Pancreas (tissue), 10 donors: ENCODE results near the gene SON. TPM values are rescaled to one million over a fixed set of nuclear protein-coding genes. Genes with fewer than 3 reads are reported as not detected.

Experiments
- ATAC-seq, 4 donors: fragments of 200-7000 bp; cut with Tn5 transposase; one replicate each; pipeline versions ENCODE4 v1.8.0 to v1.9.1; 2020; ENCODE audit warnings: mild to moderate bottlenecking in 4 of 4, moderate library complexity in 4 of 4
- DNase-seq, 6 donors: peaks; one replicate each; pipeline ENCODE4 v3.0.0-alpha.2; 2020
- FAIRE-seq: peaks from 2 replicates; lab custom pipeline; 2012; peaks lifted over from hg19 to GRCh38; lab: Jason Lieb, UNC
- H3K27ac ChIP-seq, 4 donors: fragments of 200-600 bp; sonication (generic); 1 replicate in 3 of 4; 2 replicates in 1 of 4; pipeline versions ENCODE4 v1.5.0 to v1.8.0; 2020
- H3K27me3 ChIP-seq, 4 donors: fragments of 200-600 bp; one replicate each; pipeline ENCODE4 v1.8.0; 2021
- H3K36me3 ChIP-seq, 3 donors: fragments of 200-600 bp; sonication (generic) in 1 of 3; one replicate each; pipeline versions ENCODE4 v1.5.0 to v1.8.0; 2020 to 2021
- H3K4me1 ChIP-seq, 3 donors: fragments of 200-600 bp; one replicate each; pipeline ENCODE4 v1.8.0; 2021
- H3K4me3 ChIP-seq, 4 donors: fragments of 200-600 bp; sonication (generic) in 2 of 4; one replicate each; pipeline versions ENCODE4 v1.5.0 to v1.8.0; 2020 to 2021
- H3K9me3 ChIP-seq, 4 donors: fragments of 200-600 bp; one replicate each; pipeline ENCODE4 v1.8.0; 2021
- WGBS, 2 donors: extraction: QIAGEN DNeasy Blood & Tissue Kit; methylation state at CpG; one replicate each; pipeline ENCODE4 v1.1.7; 2013; 5-methylcytosine and 5-hydroxymethylcytosine counted together
- intact Hi-C, 3 donors: fragments of 100-400 bp; cut with DNase I; formaldehyde crosslinking; loops; one replicate each; pipeline versions ENCODE4 v1.11.1 to v1.14.2; 2022
- polyA plus RNA-seq, 2 donors: library from polyadenylated mRNA; stranded (reverse); fragments of 200-250 nt; gene quantifications; one replicate each; pipeline ENCODE4 v1.2.3, GENCODE V29; 2013
- total RNA-seq, 6 donors: library from RNA; stranded (reverse); fragmentation: NEBNext Ultra II Directional in 4 of 6; extraction: Animal tissue kit (Norgen Biotek cat#: 25700) in 4 of 6; gene quantifications; one replicate each; pipeline versions ENCODE4 v1.2.1 to v1.2.4, GENCODE V29; 2021 to 2023
- TF ChIP-seq, protein P1 (sequence below), 4 donors: fragments of 200-600 bp; sonication (generic) in 3 of 4; IDR thresholded peaks; one replicate each; pipeline versions ENCODE4 v1.5.0 to v1.8.0; 2021; ENCODE audit warnings: antibody characterized with exemption in 4 of 4
- donor health status: healthy with polysubstance abuse.
- donor health status: DM: no; HTN: no; CAD: no; lungs with moderate emphysema.
- donor health status: DM: no; HTN: no; CAD: no.
- donor health status: control.
- donor health status: control.
- donor health status: Bipolar disorder and iron deficiency.
- donor health status: DM: yes; HTN: yes; CAD: no.
- donor health status: DM: no; HTN: no; CAD: no.
- donor health status: DM: no; HTN: no; CAD: no.
- donor health status: DM: yes; HTN: yes; CAD: no.

SON gene
- total and polyA plus RNA-seq, 8 donors, result 82.5 to 205 (median 102) TPM

DNA sequence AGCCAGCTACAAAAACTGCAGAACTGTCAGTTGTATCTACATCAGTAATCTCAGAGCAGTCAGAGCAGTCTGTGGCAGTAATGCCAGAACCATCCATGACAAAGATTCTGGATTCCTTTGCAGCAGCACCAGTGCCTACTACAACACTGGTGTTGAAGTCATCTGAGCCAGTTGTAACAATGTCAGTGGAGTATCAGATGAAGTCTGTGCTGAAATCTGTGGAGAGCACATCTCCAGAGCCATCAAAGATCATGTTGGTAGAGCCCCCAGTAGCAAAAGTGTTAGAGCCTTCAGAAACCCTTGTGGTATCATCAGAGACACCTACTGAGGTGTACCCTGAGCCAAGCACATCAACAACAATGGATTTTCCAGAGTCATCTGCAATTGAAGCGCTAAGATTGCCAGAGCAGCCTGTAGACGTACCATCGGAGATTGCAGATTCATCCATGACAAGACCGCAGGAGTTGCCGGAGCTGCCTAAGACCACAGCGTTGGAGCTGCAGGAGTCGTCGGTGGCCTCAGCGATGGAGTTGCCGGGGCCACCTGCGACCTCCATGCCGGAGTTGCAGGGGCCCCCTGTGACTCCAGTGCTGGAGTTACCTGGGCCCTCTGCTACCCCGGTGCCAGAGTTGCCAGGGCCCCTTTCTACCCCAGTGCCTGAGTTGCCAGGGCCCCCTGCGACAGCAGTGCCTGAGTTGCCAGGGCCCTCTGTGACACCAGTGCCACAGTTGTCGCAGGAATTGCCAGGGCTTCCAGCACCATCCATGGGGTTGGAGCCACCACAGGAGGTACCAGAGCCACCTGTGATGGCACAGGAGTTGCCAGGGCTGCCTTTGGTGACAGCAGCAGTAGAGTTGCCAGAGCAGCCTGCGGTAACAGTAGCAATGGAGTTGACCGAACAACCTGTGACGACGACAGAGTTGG, 7.3 kb downstream of the SON start:
- no peak overlapping the region for H3K4me3 ChIP-seq
- 97% methylated on average over 19 of the region's 19 CpGs for WGBS, 2 donors
- no peaks in the 10 kb centered on the region for H3K9me3 ChIP-seq
- ATAC-seq (peak in 1 of 4 donors; percentile 3), FAIRE-seq (no peak), DNase-seq (peak in 1 of 6 donors; percentile 53)
- TF ChIP-seq, protein P1, sequence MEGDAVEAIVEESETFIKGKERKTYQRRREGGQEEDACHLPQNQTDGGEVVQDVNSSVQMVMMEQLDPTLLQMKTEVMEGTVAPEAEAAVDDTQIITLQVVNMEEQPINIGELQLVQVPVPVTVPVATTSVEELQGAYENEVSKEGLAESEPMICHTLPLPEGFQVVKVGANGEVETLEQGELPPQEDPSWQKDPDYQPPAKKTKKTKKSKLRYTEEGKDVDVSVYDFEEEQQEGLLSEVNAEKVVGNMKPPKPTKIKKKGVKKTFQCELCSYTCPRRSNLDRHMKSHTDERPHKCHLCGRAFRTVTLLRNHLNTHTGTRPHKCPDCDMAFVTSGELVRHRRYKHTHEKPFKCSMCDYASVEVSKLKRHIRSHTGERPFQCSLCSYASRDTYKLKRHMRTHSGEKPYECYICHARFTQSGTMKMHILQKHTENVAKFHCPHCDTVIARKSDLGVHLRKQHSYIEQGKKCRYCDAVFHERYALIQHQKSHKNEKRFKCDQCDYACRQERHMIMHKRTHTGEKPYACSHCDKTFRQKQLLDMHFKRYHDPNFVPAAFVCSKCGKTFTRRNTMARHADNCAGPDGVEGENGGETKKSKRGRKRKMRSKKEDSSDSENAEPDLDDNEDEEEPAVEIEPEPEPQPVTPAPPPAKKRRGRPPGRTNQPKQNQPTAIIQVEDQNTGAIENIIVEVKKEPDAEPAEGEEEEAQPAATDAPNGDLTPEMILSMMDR (IDR thresholded peaks at IDR 0.05), result no peak
- H3K4me1 ChIP-seq, result peaks cover 11 to 15% (median 14%) of the 10 kb centered on the region in 3 donors
- H3K36me3 ChIP-seq, result peaks cover 0 to 68% (median 45%) of the 10 kb centered on the region in 3 donors
- H3K27ac ChIP-seq, result no peak overlapping the region
- intact Hi-C loops, result no loop called here
- no peaks in the 10 kb centered on the region for H3K27me3 ChIP-seq

DNA sequence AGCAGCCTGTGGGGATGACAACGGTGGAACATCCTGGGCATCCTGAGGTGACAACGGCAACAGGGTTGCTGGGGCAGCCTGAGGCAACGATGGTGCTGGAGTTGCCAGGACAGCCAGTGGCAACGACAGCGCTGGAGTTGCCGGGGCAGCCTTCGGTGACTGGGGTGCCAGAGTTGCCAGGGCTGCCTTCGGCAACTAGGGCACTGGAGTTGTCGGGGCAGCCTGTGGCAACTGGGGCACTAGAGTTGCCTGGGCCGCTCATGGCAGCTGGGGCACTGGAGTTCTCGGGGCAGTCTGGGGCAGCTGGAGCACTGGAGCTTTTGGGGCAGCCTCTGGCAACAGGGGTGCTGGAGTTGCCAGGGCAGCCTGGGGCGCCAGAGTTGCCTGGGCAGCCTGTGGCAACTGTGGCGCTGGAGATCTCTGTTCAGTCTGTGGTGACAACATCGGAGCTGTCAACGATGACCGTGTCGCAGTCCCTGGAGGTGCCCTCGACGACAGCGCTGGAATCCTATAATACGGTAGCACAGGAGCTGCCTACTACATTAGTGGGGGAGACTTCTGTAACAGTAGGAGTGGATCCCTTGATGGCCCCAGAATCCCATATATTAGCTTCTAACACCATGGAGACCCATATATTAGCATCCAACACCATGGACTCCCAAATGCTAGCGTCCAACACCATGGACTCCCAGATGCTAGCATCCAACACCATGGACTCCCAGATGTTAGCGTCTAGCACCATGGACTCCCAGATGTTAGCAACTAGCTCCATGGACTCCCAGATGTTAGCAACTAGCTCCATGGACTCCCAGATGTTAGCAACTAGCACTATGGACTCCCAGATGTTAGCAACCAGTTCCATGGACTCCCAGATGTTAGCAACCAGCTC, 8.2 kb downstream of the SON start:
- TF ChIP-seq, protein P1 (IDR thresholded peaks at IDR 0.05), result no peak
- intact Hi-C loops, result no loop called here
- ATAC-seq, result peak in 1 of 4 donors; percentile 20
- H3K27me3 ChIP-seq, result no peaks in the 10 kb centered on the region
- no peak overlapping the region for H3K27ac ChIP-seq
- whole genome bisulfite sequencing, 2 donors, result 98 to 99% methylated on average over 23 of the region's 23 CpGs
- DNase-seq, result peak in 1 of 6 donors; percentile 63
- H3K4me1 ChIP-seq, result peaks cover 2 to 5% (median 5%) of the 10 kb centered on the region in 3 donors
- no peak for FAIRE-seq
- no peak overlapping the region for H3K4me3 ChIP-seq
- peaks cover 0 to 69% (median 45%) of the 10 kb centered on the region in 3 donors for H3K36me3 ChIP-seq
- no peaks in the 10 kb centered on the region for H3K9me3 ChIP-seq

DNA sequence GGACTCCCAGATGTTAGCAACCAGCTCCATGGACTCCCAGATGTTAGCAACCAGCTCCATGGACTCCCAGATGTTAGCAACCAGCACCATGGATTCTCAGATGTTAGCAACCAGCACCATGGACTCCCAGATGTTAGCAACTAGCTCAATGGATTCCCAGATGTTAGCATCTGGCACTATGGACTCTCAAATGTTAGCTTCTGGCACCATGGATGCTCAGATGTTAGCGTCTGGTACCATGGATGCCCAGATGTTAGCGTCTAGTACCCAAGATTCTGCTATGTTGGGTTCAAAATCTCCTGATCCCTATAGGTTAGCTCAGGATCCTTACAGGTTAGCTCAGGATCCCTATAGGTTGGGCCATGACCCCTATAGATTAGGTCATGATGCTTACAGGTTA, 8.8 kb downstream of the SON start:
- no peak for FAIRE-seq
- no peaks in the 10 kb centered on the region for H3K27me3 ChIP-seq
- DNase-seq, result no peak
- H3K27ac ChIP-seq, result no peak overlapping the region
- peaks cover 0 to 3% (median 0%) of the 10 kb centered on the region in 3 donors for H3K4me1 ChIP-seq
- ATAC-seq, result no peak
- H3K9me3 ChIP-seq, result no peaks in the 10 kb centered on the region
- WGBS, 2 donors, result 96 to 100% methylated on average over 2 of the region's 2 CpGs
- no peak overlapping the region for H3K4me3 ChIP-seq
- intact Hi-C loops, result no loop called here
- H3K36me3 ChIP-seq, result peaks cover 0 to 72% (median 43%) of the 10 kb centered on the region in 3 donors
- TF ChIP-seq, protein P1 (IDR thresholded peaks at IDR 0.05), result no peak

DNA sequence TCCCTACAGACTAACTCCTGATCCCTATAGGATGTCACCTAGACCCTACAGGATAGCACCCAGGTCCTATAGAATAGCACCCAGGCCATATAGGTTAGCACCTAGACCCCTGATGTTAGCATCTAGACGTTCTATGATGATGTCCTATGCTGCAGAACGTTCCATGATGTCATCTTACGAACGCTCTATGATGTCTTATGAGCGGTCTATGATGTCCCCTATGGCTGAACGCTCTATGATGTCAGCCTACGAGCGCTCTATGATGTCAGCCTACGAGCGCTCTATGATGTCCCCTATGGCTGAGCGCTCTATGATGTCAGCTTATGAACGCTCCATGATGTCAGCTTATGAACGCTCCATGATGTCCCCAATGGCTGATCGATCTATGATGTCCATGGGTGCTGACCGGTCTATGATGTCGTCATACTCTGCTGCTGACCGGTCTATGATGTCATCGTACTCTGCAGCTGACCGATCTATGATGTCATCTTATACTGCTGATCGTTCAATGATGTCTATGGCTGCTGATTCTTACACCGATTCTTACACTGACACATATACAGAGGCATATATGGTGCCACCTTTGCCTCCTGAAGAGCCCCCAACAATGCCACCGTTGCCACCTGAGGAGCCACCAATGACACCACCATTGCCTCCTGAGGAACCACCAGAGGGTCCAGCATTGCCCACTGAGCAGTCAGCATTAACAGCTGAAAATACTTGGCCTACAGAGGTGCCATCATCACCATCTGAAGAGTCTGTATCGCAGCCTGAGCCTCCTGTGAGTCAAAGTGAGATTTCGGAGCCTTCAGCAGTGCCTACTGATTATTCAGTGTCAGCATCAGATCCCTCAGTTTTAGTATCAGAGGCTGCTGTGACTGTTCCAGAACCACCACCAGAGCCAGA, 9.5 kb downstream of the SON start:
- Histone ChIP-seq H3K4me1 (peaks cover 0 to 3% (median 0%) of the 10 kb centered on the region in 3 donors), H3K36me3 (peaks cover 0 to 72% (median 40%) of the 10 kb centered on the region in 3 donors), H3K9me3 (no peaks in the 10 kb centered on the region), H3K27me3 (no peaks in the 10 kb centered on the region), H3K4me3 (no peak overlapping the region), H3K27ac (no peak overlapping the region)
- intact Hi-C loops, result no loop called here
- FAIRE-seq (no peak), ATAC-seq (no peak), DNase-seq (no peak)
- 97 to 99% methylated on average over 24 of the region's 24 CpGs for WGBS, 2 donors
- TF ChIP-seq, protein P1 (IDR thresholded peaks at IDR 0.05), result no peak
